MM.1S (cell line): ENCODE results near the gene CNTNAP2.
"Not testable (repeated sequence)": the region's sequence is repeated elsewhere in the genome, so short reads cannot be mapped to it uniquely, and the experiment has no call there.

Experiments
- EZH2 ChIP-seq: fragments of 300-600 bp; sonication (generic); optimal IDR thresholded peaks from 2 replicates; pipeline ENCODE3; 2017; ENCODE audit warnings: low read depth, mild to moderate bottlenecking, antibody characterized with exemption, low read length, mixed read lengths
- EZH2phosphoT487 ChIP-seq: fragments of 300-600 bp; sonication (generic); IDR thresholded peaks from 2 replicates; pipeline ENCODE4 v1.6.1; 2018; ENCODE audit warnings: antibody characterized with exemption, low read length
- TF ChIP-seq, protein P1 (sequence below): fragments of 300-600 bp; sonication (generic); IDR thresholded peaks from 2 replicates; pipeline ENCODE4 v1.5.1; 2016; ENCODE audit warnings: antibody characterized with exemption, low read length, mixed read lengths

DNA sequence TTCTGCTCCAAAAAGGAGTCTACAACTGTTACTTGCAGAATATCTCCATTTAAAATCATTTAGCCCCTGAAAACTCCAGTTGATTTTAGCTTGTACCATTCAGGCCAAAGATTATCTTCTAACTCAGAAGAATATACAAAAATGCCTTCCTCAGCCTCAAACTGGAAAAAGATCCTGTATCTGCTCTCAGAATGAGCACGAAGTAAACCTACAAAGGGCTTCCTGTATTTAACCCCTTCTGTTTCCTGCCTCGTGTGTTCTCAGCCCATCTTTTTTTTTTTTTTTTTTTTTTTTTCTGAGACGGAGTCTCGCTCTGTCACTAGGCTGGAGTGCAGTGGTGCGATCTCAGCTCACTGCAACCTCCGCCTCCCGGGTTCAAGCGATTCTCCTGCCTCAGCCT, 2334.9 kb downstream of the CNTNAP2 start:
- TF ChIP-seq, protein P1, sequence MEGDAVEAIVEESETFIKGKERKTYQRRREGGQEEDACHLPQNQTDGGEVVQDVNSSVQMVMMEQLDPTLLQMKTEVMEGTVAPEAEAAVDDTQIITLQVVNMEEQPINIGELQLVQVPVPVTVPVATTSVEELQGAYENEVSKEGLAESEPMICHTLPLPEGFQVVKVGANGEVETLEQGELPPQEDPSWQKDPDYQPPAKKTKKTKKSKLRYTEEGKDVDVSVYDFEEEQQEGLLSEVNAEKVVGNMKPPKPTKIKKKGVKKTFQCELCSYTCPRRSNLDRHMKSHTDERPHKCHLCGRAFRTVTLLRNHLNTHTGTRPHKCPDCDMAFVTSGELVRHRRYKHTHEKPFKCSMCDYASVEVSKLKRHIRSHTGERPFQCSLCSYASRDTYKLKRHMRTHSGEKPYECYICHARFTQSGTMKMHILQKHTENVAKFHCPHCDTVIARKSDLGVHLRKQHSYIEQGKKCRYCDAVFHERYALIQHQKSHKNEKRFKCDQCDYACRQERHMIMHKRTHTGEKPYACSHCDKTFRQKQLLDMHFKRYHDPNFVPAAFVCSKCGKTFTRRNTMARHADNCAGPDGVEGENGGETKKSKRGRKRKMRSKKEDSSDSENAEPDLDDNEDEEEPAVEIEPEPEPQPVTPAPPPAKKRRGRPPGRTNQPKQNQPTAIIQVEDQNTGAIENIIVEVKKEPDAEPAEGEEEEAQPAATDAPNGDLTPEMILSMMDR: not testable (repeated sequence)
- not testable (repeated sequence) for TF ChIP-seq EZH2, EZH2phosphoT487
